GM19452 (cell line): Measurements from ENCODE around the gene BRPF1.

Source experiments
- ATAC-seq: cut with Tn5 transposase; IDR thresholded peaks from one replicate; pipeline ENCODE4 v1.9.1; 2021; ENCODE audit not compliant: unreplicated experiment

The BRPF1 gene

GRCh38 chr3:9731206-9732079, at the start of gene BRPF1:
BRPF1 (plus strand) TSS chr3:9731735; CDS start chr3:9734141, 2,406 bp downstream.
- ATAC-seq, result peak; percentile 83

GRCh38 chr3:9682096-9682495, 49.4 kb upstream of the BRPF1 start:
- no peak for ATAC-seq

GRCh38 chr3:9683426-9683825, 48.1 kb upstream of the BRPF1 start:
- no peak for ATAC-seq

GRCh38 chr3:9685216-9686049, 46.1 kb upstream of the BRPF1 start:
- no peak for ATAC-seq

- ATAC-seq, result no peak
Observed at GRCh38 chr3:9686050-9686550, 45.4 kb upstream of the BRPF1 start.

- ATAC-seq, result no peak
Observed at GRCh38 chr3:9686703-9687102, 44.8 kb upstream of the BRPF1 start.

- no peak for ATAC-seq
Observed at GRCh38 chr3:9687514-9687913, 44.0 kb upstream of the BRPF1 start.

- no peak for ATAC-seq
Observed at GRCh38 chr3:9688961-9689360, 42.6 kb upstream of the BRPF1 start.

GRCh38 chr3:9689757-9690156, 41.8 kb upstream of the BRPF1 start:
- no peak for ATAC-seq

GRCh38 chr3:9690451-9691450, 40.8 kb upstream of the BRPF1 start:
- ATAC-seq, result peak; percentile 100

- no peak for ATAC-seq
Observed at GRCh38 chr3:9691636-9692035, 39.9 kb upstream of the BRPF1 start.

GRCh38 chr3:9692416-9692815, 39.1 kb upstream of the BRPF1 start:
- no peak for ATAC-seq

- ATAC-seq, result no peak
Observed at GRCh38 chr3:9695345-9695744, 36.2 kb upstream of the BRPF1 start.

GRCh38 chr3:9695746-9696145, 35.8 kb upstream of the BRPF1 start:
- ATAC-seq, result no peak

- ATAC-seq, result no peak
Observed at GRCh38 chr3:9696480-9697220, 34.9 kb upstream of the BRPF1 start.

- ATAC-seq, result no peak
Observed at GRCh38 chr3:9697892-9698291, 33.6 kb upstream of the BRPF1 start.

- no peak for ATAC-seq
Observed at GRCh38 chr3:9698293-9698692, 33.2 kb upstream of the BRPF1 start.

GRCh38 chr3:9700536-9700935, 31.0 kb upstream of the BRPF1 start:
- no peak for ATAC-seq

GRCh38 chr3:9701006-9701405, 30.5 kb upstream of the BRPF1 start:
- no peak for ATAC-seq

- ATAC-seq, result no peak
Observed at GRCh38 chr3:9701711-9702110, 29.8 kb upstream of the BRPF1 start.
